ENCODE measurements around the gene PAQR4. TPM values are rescaled to one million over a fixed set of nuclear protein-coding genes. Genes with fewer than 3 reads are reported as not detected.
"Not testable (repeated sequence)": the region's sequence is repeated elsewhere in the genome, so short reads cannot be mapped to it uniquely, and the experiment has no call there.

PAQR4 gene
- total RNA-seq, 5 donors from 2014 or later (not counting 1 experiment from before 2014, with no cell fraction given) = 1.9 to 3.3 (median 3.1) TPM

DNA sequence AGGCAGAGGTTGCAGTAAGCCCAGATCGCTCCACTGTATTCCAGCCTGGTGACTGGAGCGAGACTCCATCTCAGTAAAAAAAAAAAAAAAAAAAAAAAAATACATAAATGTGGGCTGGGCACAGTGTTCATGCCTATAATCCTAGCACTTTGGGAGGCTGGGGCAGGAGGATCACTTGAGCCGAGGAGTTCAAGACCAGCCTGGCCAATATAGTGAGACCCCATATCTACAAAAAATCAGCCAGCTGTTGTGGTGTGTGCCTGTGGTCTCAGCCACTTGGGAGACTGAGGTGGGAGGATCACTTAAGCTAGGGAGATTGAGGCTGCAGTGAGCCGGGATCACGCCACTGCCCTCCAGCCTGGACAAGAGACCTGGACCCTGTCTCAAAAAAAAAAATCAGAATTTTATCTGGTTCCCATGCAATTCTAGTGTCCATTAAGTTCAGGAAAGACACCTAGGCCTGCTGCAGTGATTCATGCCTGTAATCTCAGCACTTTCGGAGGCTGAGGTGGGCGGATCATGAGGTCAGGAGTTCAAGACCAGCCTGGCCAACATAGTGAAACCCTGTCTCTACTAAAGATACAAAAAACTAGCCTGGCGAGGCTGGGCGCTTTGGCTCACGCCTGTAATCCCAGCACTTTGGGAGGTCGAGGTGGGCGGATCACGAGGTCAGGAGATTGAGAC lies 37.8 kb upstream of the PAQR4 start:
- peaks cover 10 to 45% of the 10 kb centered on the region in 2 donors for H3K36me3 ChIP-seq (ENCODE audit: control insufficient read depth in 2 of 2, extremely low read depth in 1 of 2, insufficient read depth in 1 of 2, low read length in 1 of 2)

DNA sequence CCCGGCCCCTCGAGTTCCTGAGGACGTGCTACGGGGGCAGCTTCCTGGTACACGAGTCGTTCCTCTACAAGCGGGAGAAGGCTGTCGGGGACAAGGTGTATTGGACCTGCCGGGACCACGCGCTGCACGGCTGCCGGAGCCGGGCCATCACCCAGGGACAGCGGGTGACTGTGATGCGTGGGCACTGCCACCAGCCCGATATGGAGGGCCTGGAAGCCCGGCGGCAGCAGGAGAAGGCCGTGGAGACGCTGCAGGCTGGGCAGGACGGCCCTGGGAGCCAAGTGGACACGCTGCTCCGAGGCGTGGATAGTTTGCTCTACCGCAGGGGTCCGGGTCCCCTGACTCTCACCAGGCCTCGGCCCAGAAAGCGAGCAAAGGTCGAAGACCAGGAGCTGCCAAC lies 36.0 kb upstream of the PAQR4 start:
- Histone ChIP-seq H3K27ac (ENCODE audit: low read length) (no peak overlapping the region), H3K4me1 (ENCODE audit: control insufficient read depth in 1 of 2, extremely low read depth in 1 of 2, insufficient read depth in 2 of 2, low read length in 2 of 2) (no peaks in the 10 kb centered on the region), H3K9me3 (no peaks in the 10 kb centered on the region), H3K27me3 (replicated peaks in 1 of 2; ENCODE audit: control insufficient read depth in 2 of 2, extremely low read depth in 1 of 2, insufficient read depth in 2 of 2, low read length in 1 of 2) (no peaks in the 10 kb centered on the region), H3K4me3 (ENCODE audit: control insufficient read depth in 1 of 2, extremely low read depth in 1 of 2, low read length in 1 of 2) (no peak overlapping the region), H3K36me3 (ENCODE audit: control insufficient read depth in 2 of 2, extremely low read depth in 1 of 2, insufficient read depth in 1 of 2, low read length in 1 of 2) (peaks cover 24 to 59% of the 10 kb centered on the region in 2 donors)
- ChIA-PET POLR2A (no interaction called here), CTCF (no interaction called here)
- Mint-ChIP-seq H3K27ac (no peak overlapping the region), H3K36me3 (peaks cover 26% of the 10 kb centered on the region), H3K4me3 (no peak overlapping the region), H3K27me3 (no peaks in the 10 kb centered on the region), H3K4me1 (peaks cover 0 to 13% (median 0%) of the 10 kb centered on the region in 3 donors), H3K9me3 (no peaks in the 10 kb centered on the region)
- 96% methylated on average over 29 of the region's 30 CpGs for WGBS (ENCODE audit: insufficient coverage)
- ATAC-seq (replicated peaks in 1 of 4) (no peak), DNase-seq (no peak)

More for the DNA sequence above, 37.8 kb upstream of the PAQR4 start:
- not testable (repeated sequence) for H3K4me3 Mint-ChIP-seq; H3K27ac ChIP-seq (ENCODE audit: low read length); H3K9me3 ChIP-seq; H3K27ac Mint-ChIP-seq; DNase-seq; H3K27me3 Mint-ChIP-seq; H3K27me3 ChIP-seq (replicated peaks in 1 of 2; ENCODE audit: control insufficient read depth in 2 of 2, extremely low read depth in 1 of 2, insufficient read depth in 2 of 2, low read length in 1 of 2); H3K9me3 Mint-ChIP-seq; ATAC-seq (replicated peaks in 1 of 4); H3K4me3 ChIP-seq (ENCODE audit: control insufficient read depth in 1 of 2, extremely low read depth in 1 of 2, low read length in 1 of 2)
- peaks cover 26% of the 10 kb centered on the region for H3K36me3 Mint-ChIP-seq
- peaks cover 10 to 24% (median 10%) of the 10 kb centered on the region in 3 donors for H3K4me1 Mint-ChIP-seq
- WGBS (ENCODE audit: insufficient coverage) = 67% methylated on average over 3 of the region's 13 CpGs
- ChIA-PET POLR2A (interaction anchor here in 1 of 2 donors (0.6 kb wide), 1 partner anchor 281 kb away, joined by 3 read pairs; no protein-coding TSS in a partner anchor), CTCF (interaction anchor here in 1 of 2 donors (0.7 kb wide), 1 partner anchor 1253 kb away, joined by 5 read pairs; no protein-coding TSS in a partner anchor)
- H3K4me1 ChIP-seq (ENCODE audit: control insufficient read depth in 1 of 2, extremely low read depth in 1 of 2, insufficient read depth in 2 of 2, low read length in 2 of 2) = peaks cover 2 to 10% of the 10 kb centered on the region in 2 experiments

DNA sequence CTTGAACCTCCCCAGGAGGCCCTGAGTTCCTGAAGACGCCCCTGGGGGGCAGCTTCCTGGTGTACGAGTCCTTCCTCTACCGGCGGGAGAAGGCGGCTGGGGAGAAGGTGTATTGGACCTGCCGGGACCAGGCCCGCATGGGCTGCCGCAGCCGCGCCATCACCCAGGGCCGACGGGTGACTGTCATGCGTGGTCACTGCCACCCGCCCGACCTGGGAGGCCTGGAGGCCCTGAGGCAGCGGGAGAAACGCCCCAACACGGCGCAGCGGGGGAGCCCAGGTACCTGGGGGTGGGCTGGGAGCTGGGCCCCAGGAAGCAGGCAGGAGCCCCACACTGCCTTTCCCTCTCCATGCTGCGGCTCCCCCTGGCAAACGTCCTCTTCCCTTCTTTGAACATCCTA lies 35.4 kb upstream of the PAQR4 start:
- Mint-ChIP-seq H3K36me3 (peaks cover 26% of the 10 kb centered on the region), H3K9me3 (no peaks in the 10 kb centered on the region), H3K27ac (no peak overlapping the region), H3K4me1 (peaks cover 0 to 13% (median 0%) of the 10 kb centered on the region in 3 donors), H3K4me3 (no peak overlapping the region), H3K27me3 (no peaks in the 10 kb centered on the region)
- no peak overlapping the region for H3K4me3 ChIP-seq (ENCODE audit: control insufficient read depth in 1 of 2, extremely low read depth in 1 of 2, low read length in 1 of 2)
- H3K27ac ChIP-seq (ENCODE audit: low read length) = no peak overlapping the region
- no peaks in the 10 kb centered on the region for H3K9me3 ChIP-seq
- no peak for ATAC-seq (replicated peaks in 1 of 4)
- ChIA-PET CTCF (no interaction called here), POLR2A (no interaction called here)
- no peaks in the 10 kb centered on the region for H3K27me3 ChIP-seq (replicated peaks in 1 of 2; ENCODE audit: control insufficient read depth in 2 of 2, extremely low read depth in 1 of 2, insufficient read depth in 2 of 2, low read length in 1 of 2)
- peaks cover 27 to 62% of the 10 kb centered on the region in 2 donors for H3K36me3 ChIP-seq (ENCODE audit: control insufficient read depth in 2 of 2, extremely low read depth in 1 of 2, insufficient read depth in 1 of 2, low read length in 1 of 2)
- 96% methylated on average over 3 of the region's 22 CpGs for WGBS (ENCODE audit: insufficient coverage)
- no peak for DNase-seq
- no peaks in the 10 kb centered on the region for H3K4me1 ChIP-seq (ENCODE audit: control insufficient read depth in 1 of 2, extremely low read depth in 1 of 2, insufficient read depth in 2 of 2, low read length in 2 of 2)

DNA sequence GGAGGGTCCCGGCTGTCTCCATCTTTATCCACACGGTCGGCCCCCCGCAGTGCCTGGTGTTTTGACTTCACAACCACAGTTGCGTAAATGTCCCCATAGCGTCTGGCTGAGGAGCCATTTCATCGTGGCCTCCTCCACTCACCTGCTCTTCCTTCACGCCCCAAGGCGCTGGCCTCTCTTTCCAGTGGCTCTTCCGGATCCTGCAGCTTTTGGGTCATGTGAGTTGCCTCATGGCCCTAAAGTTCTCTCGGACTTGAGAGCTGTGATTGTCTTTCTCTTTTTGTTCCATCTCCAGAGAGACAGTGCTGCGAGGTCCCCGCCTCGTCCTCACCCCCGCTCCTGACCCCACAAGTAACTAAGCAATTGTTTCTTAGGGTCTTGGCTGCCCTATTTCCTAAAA lies 34.7 kb upstream of the PAQR4 start:
- H3K4me1 ChIP-seq (ENCODE audit: control insufficient read depth in 1 of 2, extremely low read depth in 1 of 2, insufficient read depth in 2 of 2, low read length in 2 of 2) = no peaks in the 10 kb centered on the region
- ChIA-PET CTCF (interaction anchor here in 1 of 2 donors (0.6 kb wide), 1 partner anchor 1056 kb away, joined by 3 read pairs; no protein-coding TSS in a partner anchor), POLR2A (no interaction called here)
- DNase-seq = no peak
- H3K4me1 Mint-ChIP-seq = peaks cover 0 to 13% (median 0%) of the 10 kb centered on the region in 3 donors
- no peak overlapping the region for H3K4me3 Mint-ChIP-seq
- no peaks in the 10 kb centered on the region for H3K27me3 ChIP-seq (replicated peaks in 1 of 2; ENCODE audit: control insufficient read depth in 2 of 2, extremely low read depth in 1 of 2, insufficient read depth in 2 of 2, low read length in 1 of 2)
- no peak overlapping the region for H3K27ac ChIP-seq (ENCODE audit: low read length)
- H3K9me3 Mint-ChIP-seq = no peaks in the 10 kb centered on the region
- H3K27ac Mint-ChIP-seq = no peak overlapping the region
- H3K36me3 Mint-ChIP-seq = peaks cover 28% of the 10 kb centered on the region
- 93% methylated on average over 15 of the region's 15 CpGs for WGBS (ENCODE audit: insufficient coverage)
- H3K4me3 ChIP-seq (ENCODE audit: control insufficient read depth in 1 of 2, extremely low read depth in 1 of 2, low read length in 1 of 2) = no peak overlapping the region
- no peak for ATAC-seq (replicated peaks in 1 of 4)
- H3K9me3 ChIP-seq = no peaks in the 10 kb centered on the region
- no peaks in the 10 kb centered on the region for H3K27me3 Mint-ChIP-seq
- peaks cover 29 to 69% of the 10 kb centered on the region in 2 donors for H3K36me3 ChIP-seq (ENCODE audit: control insufficient read depth in 2 of 2, extremely low read depth in 1 of 2, insufficient read depth in 1 of 2, low read length in 1 of 2)

DNA sequence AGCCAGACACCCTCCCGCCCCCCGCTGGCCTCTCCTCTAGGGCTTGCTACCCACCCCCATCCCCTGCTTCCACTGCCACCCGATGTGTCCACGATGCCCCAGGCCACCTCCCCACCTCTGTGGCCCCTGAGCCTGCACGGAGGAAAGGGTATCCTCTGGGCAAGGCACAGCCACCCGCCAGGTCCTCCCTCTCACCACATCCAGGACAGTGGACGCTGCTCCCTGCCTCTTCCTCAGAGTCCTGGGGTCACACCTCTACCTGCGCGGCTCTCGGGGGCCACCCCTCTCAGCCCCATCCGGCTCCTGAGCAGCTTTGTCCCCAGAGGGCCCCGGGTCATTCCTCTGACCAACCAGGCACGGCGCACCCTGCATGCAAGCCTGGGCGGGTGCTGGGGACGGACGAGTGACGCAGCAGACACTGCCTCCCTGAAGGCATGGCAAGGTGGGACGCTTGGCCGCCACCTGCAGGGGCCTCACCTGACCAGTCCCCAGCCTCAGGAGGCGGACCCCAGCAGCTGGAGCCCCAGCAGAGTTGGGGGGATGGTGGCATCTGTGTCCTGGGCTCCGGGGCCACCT lies 32.6 kb upstream of the PAQR4 start:
- Histone ChIP-seq H3K9me3 (no peaks in the 10 kb centered on the region), H3K4me3 (ENCODE audit: control insufficient read depth in 1 of 2, extremely low read depth in 1 of 2, low read length in 1 of 2) (no peak overlapping the region), H3K27ac (ENCODE audit: low read length) (no peak overlapping the region), H3K27me3 (replicated peaks in 1 of 2; ENCODE audit: control insufficient read depth in 2 of 2, extremely low read depth in 1 of 2, insufficient read depth in 2 of 2, low read length in 1 of 2) (no peaks in the 10 kb centered on the region), H3K36me3 (ENCODE audit: control insufficient read depth in 2 of 2, extremely low read depth in 1 of 2, insufficient read depth in 1 of 2, low read length in 1 of 2) (peaks cover 29 to 70% of the 10 kb centered on the region in 2 donors), H3K4me1 (ENCODE audit: control insufficient read depth in 1 of 2, extremely low read depth in 1 of 2, insufficient read depth in 2 of 2, low read length in 2 of 2) (no peaks in the 10 kb centered on the region)
- no peaks in the 10 kb centered on the region for H3K9me3 Mint-ChIP-seq
- DNase-seq = no peak
- ATAC-seq (replicated peaks in 1 of 4) = no peak
- H3K4me1 Mint-ChIP-seq = peaks cover 0 to 13% (median 0%) of the 10 kb centered on the region in 3 donors
- H3K4me3 Mint-ChIP-seq = no peak overlapping the region
- 97% methylated on average over 20 of the region's 22 CpGs for WGBS (ENCODE audit: insufficient coverage)
- peaks cover 36% of the 10 kb centered on the region for H3K36me3 Mint-ChIP-seq
- ChIA-PET POLR2A (no interaction called here), CTCF (no interaction called here)
- H3K27me3 Mint-ChIP-seq = no peaks in the 10 kb centered on the region
- H3K27ac Mint-ChIP-seq = no peak overlapping the region

DNA sequence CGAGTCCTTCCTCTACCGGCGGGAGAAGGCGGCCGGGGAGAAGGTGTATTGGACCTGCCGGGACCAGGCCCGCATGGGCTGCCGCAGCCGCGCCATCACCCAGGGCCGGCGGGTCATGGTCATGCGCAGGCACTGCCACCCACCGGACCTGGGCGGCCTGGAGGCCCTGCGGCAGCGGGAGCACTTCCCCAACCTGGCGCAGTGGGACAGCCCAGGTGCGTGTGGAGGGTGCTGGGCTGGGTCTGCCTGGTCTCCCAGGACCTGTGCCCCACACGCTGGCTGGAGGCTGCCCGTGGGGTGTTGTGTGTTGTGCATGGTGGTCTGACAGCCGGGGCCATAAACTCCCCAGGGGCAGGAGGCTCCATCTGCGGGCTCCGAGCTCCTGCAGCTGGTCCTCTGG lies 32.0 kb upstream of the PAQR4 start:
- ChIA-PET POLR2A (no interaction called here), CTCF (no interaction called here)
- no peak for ATAC-seq (replicated peaks in 1 of 4)
- Histone ChIP-seq H3K27ac (ENCODE audit: low read length) (no peak overlapping the region), H3K36me3 (ENCODE audit: control insufficient read depth in 2 of 2, extremely low read depth in 1 of 2, insufficient read depth in 1 of 2, low read length in 1 of 2) (peaks cover 29 to 71% of the 10 kb centered on the region in 2 donors), H3K4me1 (ENCODE audit: control insufficient read depth in 1 of 2, extremely low read depth in 1 of 2, insufficient read depth in 2 of 2, low read length in 2 of 2) (no peaks in the 10 kb centered on the region), H3K4me3 (ENCODE audit: control insufficient read depth in 1 of 2, extremely low read depth in 1 of 2, low read length in 1 of 2) (no peak overlapping the region), H3K9me3 (no peaks in the 10 kb centered on the region), H3K27me3 (replicated peaks in 1 of 2; ENCODE audit: control insufficient read depth in 2 of 2, extremely low read depth in 1 of 2, insufficient read depth in 2 of 2, low read length in 1 of 2) (no peaks in the 10 kb centered on the region)
- over 99% methylated on average over 19 of the region's 24 CpGs for WGBS (ENCODE audit: insufficient coverage)
- no peaks in the 10 kb centered on the region for H3K9me3 Mint-ChIP-seq
- no peak for DNase-seq
- no peak overlapping the region for H3K4me3 Mint-ChIP-seq
- peaks cover 35% of the 10 kb centered on the region for H3K36me3 Mint-ChIP-seq
- no peaks in the 10 kb centered on the region for H3K27me3 Mint-ChIP-seq
- no peak overlapping the region for H3K27ac Mint-ChIP-seq
- peaks cover 0 to 13% (median 0%) of the 10 kb centered on the region in 3 donors for H3K4me1 Mint-ChIP-seq
